ENCODE results near the gene SMC4.
A peak's percentile ranks its signal among the peaks of the same experiment; 100 is the strongest.
"Not testable (repeated sequence)": the region's sequence is repeated elsewhere in the genome, so short reads cannot be mapped to it uniquely, and the experiment has no call there.

Gene SMC4

DNA sequence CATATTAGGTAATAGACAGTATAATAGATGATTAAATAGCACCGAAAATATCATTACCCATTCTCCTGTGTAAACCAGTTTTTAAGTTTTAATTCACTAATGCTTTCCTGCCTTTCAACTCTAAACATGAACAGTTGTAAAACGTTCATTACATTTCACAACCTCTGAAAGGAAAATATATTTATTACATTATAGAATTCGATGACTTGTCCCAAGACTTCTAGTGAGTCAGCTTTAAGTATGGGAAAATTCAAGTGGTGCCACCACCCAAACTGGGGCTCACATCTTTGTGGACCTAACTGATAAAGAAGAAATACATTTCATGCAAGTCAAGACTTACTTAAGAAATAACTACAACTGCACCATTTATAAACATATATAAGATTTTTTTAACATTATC is 48.1 kb downstream of the SMC4 start:
- DNase-seq, result peak in 2 of 3 donors; percentile 23 to 49

DNA sequence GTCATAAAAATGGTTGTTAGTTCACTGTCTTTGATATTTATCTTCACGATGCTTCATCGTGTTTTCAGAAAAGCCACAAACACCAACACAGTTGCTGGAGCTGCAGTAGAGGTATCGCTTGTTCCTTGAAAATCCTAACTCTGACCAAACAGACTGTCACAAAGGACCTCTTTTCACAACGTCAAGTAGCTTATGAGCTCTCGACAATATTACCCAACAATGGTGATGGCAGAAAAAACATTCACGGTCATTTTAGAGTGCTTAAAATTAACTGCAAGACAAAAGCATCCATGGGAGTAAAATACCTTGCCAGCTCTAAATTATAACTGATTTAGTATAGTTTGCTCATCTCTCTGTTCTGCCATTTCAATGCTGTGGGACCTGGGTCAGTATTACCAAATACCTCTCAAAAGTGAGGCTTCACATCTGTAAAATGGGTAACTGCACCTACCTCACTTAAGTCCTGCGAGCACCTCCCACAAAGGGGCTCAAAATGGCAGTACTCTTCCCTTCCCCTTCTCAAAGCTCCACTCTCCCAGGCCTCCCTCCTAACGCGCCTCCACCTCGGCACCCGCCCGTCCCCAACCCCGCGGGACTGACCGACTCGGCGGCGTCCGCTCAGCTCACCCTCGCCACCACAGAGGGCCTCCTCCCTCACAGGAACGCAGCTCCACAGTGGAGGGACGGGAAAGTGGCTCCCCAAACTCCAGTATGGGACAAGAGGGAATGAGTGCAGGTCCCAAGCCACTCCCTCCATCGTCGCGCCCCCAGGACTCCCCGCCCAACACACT is 49.6 kb downstream of the SMC4 start:
- peak in 2 of 3 donors; percentile 39 to 69 for DNase-seq

DNA sequence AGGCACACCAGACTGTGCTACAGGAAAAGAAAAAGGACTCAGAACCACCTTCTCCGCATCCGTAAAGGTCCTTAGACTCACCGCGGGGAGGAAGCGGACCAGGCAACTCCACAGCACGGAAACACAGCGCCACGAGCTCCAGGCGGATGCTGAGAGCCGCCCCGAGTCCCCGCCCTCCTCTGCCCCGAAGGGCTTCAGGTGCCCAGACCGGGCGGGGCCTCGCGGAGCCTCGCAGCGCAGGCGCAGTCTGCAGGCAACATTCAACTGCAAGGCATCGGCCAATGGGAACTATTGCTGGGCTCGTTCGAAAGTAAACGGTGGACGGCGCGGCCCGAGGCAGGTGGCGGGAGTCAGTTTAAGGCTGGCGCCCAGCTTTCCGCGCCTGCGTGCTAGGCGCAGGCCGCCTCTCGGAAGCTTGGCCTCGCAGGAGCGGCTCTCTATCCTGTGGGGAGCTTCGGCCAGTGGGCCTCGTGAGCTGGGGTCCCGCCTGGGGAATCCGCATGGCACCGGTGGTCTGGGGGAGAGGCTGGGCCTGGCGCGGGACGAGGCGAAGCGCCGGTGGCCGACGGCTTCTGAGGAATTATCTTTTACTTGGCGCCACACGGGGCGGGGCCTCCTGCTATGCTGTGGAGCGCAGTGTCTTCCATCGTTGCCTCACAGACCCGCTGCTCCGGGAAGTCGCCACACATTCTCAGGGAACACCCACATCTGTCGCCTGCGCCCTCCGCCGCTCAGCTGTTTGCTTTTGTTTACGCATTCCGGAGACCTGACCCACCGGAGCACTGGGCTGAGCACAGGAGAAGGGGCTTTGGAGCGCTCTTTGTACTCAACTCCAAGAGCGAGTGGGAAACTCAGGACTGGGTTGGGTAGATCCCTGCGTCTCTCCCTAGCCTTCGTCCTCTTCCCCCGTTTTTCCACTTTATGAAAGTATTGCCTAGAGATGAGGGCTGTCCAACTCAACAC is 50.5 kb downstream of the SMC4 start, which contains the start of gene TRIM59:
Gene TRIM59, minus strand, starts transcription at position 151 of the 963 bp plus-strand sequence. CDS start 10,603 bp downstream, outside the sequence.
- DNase-seq, result peak; percentile 91 to 95 (median 94)

DNA sequence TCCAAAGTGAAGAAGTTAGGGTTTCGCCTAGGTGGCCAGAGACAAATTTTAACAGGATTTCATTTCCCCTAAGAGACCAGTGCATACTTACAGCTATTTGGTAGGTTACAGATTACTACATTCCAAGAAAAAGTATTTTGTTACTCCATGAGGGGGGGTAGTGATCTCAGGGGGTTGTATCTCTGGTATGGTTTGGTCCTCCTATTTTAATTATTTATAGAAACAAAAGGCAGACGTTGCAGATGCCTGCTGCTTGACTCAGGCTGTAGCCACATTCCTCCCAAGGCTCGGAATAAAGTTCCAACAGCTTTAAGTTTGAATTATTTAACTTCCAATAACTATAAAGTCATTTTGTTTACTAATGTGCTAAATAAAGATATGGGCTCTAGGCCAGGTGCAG is 51.4 kb downstream of the SMC4 start:
- no peak for DNase-seq

DNA sequence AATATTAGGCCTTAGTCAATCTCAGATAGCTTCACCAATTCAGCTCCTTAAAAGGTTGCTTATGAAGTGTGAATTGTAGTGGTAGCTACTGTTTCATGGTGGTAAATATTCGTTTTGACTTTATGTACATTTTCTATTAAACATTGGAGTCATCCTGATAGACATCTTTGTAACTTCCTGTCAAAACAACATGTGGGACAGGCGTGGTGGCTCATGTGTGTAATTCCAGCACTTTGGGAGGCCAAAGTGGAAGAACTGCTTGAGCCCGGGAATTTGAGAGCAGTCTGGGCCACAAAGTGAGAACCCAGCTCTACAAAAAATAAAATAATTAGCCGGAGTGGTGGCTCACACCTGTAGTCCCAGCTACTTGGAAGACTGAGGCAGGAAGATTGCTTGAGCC is 52.2 kb downstream of the SMC4 start:
- no peak for DNase-seq

DNA sequence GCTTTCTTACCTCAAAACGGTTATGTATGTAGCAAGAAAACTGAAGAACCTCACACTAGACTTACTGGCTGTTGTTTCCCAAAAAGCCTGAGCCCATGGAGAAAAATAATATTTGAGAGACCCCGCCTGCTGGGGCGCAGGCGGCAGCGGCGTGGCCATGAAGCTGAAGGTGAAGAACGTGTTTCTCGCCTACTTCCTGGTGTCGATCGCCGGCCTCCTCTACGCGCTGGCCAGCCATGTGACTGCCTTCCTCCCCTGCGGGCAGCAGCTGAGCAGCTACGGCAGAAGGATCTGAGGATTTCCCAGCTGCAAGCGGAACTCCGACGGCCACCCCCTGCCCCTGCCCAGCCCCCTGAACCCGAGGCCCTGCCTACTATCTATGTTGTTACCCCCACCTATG is 52.8 kb downstream of the SMC4 start:
- not testable (repeated sequence) for DNase-seq

DNA sequence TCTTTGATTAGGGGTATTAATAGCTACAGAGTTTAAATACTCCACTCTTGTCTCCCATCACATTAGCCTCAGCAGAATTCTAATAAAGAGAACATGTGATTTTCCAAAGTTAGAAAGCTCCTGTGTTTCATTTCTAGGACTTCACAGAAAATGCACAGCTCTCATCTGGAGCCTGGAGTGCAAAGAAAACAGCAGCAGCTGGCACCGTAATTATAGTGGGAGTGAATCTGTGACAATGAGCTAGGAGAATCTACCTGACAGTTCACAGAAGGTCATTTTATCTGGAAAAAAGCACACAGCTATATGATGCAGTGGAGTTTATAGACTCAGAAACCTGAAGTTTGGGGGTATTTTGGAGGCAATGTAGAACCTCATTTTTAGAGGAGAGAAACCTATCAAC is 55.5 kb downstream of the SMC4 start:
- DNase-seq, result no peak

DNA sequence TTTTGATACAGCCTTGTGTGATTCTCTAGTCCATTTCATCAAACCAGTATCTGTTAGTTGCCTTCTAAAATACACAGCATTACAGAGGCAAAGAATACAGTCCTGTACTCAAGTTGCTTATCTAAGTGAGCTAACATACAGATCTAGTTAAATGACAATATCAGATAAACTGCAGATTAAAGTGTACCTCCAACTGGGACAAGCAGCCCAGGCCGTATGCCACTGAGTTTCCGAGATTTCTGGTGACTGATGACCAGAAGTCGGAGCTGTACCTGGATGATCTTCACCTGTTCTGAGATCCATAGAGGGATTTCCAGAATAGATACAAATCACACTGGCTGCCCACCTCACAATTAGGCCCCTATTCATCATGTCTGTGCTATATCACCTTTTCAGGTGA is 56.4 kb downstream of the SMC4 start:
- DNase-seq, result no peak

DNA sequence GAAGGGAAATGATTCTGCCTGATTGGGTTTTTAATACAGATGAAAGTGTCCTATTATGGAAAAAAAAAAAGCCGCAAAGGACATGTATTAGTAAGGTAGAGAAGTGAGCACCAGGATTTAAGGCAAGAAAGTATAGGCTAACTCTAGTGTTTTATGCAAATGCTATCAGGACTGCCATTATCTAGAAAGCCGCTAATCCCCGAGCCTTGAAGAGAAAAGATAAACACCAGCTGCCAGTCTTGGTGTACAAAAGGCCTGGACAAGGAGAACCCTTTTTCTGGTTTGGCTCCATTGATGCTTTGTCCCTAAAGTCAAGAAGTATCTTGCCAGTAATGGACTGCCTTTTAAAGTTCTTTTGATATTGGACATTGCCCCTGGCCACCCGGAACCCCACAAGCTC is 58.7 kb downstream of the SMC4 start:
- no peak for DNase-seq

DNA sequence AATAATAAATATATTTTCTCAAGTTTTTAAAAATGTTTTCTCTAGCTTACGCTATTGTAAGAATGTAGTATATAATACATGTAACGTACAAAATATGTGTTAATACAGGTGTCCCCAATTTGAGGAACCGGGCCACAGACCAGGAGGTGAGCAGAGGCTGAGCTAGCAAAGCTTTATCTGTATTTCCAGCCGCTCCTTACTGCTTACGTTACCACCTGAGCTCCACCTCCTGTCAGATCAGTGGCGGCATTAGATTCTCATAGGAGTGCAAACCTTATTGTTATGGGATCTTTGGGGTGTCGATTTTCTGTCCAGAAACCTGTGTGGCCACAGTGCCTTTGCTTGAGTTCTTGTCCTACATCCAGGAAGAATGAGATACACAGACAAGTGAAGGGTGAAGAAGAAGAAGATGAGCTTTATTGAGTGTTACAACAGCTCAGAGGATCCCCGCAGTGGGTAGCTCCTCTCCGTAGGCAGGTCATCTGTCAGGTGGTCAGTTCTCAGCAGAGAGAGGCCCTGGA is 60.1 kb downstream of the SMC4 start:
- no peak for DNase-seq

DNA sequence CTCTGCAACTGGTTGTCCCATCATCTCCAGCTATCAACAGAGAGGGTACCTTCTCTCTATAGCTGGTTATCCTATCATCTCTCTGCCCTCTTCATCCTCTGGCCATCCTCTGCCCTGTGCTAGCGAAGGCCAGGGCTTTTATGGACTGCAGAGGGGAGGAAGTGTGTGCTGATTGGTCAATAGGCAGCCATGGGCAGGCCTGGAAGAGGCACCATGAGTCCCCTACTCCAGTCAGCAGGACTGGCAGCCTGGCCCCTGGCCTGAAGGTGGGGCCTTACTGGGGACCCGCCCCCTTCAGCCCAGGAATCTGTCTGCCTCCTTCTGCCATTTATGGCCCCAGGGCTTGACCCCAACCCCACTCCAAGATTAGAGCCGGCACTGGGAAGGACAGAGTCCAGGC is 60.6 kb downstream of the SMC4 start:
- DNase-seq, result no peak

DNA sequence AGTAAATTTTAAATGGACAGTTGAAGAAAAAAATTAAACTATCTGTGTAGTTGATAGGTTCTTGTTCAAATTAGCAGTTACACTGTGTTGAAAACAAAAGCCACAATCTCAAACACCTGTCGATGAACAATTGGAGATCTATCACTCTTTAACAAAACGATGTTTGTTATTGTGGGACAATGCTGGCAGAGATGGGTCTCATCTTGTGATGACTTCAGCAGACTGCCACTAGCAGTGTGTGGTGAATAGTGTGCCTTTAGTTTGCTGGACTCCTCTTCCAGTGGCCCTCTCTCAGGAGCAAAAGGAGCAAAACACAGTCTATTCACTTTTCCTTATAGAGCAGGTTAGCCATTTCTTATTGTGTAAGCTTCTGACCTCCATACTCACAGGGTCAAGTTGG is 64.9 kb downstream of the SMC4 start:
- DNase-seq, result no peak

DNA sequence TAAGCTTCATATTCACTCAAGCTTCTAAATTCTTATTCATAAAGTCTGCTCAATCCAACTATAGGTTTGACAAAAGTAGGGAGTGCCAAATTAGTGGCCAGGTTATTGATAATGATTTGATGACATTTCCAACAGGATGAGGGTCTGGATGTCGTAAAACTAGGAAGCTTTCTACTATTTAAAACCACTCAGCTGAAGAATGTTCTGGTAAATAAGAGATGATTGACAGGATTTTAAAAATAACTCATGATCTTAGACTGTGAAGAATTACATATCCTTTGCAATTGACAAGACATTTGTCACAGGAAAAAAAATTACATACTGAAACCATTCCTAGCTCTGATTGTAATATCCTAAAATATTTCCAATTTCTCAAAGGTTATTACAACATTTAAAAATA is 65.5 kb downstream of the SMC4 start:
- no peak for DNase-seq

DNA sequence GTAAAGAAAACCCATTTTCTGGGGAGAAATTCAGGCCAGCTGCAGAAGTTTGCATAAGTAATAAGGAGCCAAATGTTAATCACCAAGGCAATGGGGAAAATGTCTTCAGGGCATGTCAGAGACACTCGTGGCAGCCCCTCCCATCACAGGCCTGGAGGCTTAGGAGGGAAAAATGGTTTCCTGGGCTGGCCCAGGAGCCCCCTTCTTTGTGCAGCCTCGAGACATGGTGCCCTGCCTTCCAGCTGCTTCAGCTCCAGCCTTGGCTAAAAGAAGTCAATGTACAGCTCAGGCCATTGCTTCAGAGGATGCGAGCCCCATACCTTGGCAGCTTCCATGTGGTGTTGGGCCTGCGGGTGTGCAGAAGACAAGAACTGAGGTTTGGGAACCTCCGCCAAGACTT is 70.7 kb downstream of the SMC4 start:
- no peak for DNase-seq

DNA sequence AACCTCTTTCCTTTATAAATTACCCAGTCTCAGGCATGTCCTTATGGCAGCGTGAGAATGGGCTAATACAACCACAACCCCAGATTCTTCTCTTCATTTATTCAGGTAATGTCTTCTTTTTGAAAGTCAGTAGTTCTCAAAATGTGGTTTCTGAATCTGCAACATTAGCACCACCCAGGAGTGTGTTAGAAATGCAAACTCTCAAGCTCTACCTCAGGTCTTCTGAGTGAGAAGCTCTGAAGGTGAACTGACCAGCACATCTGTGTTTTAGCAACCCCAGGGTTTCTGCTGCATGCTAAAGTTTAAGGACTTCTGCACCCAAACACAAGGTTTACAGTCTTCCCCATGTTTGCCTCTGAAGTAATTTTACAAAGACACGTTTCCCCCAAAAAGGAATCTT is 72.4 kb downstream of the SMC4 start:
- DNase-seq, result no peak

DNA sequence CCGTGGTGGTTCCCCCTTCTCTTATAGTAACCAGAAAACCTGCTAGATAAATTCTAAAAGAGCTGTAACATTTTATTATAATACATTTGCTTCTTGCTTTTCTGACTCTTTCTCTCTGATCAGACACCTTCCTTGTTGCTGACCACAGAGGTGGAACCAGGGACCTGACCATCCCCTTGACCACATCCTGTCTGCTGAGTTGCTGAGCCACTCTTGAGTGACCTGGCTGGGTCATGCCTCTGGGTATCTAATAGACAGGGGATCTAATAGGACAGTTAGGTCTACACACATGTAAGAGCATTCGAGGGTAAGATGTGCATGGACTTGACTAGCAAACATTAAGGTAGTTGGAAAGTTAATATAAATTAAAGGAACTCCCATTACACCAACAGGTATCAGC is 72.9 kb downstream of the SMC4 start:
- no peak for DNase-seq

DNA sequence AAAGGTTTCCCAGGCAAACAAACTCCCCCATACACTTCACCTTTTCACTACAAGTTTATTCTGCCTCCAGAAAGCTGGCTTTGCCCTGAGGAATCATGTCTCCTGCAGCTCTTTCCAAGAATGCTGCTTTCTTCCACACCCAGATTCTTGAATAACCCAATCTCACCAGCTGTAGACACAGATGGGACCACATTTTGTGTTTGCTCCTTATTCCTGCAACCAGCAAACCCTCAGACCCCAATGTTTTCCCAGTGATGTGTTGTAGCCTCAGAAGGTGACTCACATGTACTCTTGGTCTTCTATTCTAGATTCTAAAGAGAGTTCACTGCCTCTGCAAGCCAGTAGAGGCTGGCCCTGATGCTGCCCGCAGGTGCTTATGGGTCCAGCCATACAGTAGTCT is 73.8 kb downstream of the SMC4 start:
- no peak for DNase-seq

DNA sequence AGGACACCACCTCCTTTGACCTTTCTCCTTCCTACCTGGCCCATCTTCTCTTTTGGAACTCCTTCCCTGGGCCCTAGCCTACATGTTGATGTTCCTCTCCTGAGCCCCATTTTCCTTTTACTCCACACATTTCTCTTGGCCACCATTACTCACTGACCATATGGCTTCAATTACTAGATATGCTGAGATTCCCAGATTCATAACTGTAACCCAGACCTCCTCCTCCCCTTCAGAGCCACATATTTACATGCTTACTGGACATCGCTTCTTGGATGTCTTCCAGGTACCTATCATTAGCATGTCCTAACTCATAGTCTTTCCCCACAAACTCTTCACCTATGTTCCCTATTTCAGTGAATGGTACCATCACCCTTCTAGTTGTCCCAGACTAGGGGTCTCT is 74.5 kb downstream of the SMC4 start:
- DNase-seq, result no peak

DNA sequence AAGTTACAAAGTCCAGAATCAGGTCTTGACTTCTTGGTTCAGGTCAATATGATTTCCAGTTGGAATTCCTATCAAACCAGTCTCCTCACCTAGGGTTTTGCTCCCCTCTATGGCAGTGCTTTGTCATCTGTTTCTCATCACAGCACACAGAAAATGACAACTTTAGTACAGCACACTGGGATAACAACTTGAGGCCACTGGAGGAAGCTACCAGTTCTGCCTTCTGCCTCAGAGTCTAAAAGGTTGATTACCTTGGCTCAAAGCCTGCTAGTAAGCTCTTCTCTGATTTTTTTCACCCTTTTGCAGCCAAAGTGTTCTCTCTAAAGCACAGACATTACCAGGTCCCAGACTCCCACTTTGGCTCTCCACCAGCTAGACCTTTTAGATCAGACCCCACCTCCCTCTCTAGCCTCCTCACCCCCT is 75.0 kb downstream of the SMC4 start:
- DNase-seq, result no peak

DNA sequence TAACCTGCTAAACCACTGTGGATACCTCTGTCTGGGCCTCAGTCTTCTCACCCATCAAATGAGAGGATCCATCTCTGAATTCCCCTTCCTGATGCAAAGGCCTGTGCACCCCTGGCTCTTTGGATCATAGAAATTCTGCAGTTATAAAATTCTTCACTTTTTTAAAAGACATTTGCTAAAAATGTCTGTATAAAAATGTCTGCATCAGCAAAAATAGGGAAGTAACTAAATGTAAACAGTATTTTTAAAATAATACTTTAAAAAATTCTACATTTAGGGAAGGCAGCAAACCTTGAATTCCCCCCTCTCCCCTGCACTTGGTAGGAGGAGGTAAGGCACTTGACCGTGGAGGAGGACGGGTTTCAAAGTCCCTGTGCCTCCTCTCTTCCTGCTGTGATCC is 75.7 kb downstream of the SMC4 start:
- DNase-seq, result no peak

DNA sequence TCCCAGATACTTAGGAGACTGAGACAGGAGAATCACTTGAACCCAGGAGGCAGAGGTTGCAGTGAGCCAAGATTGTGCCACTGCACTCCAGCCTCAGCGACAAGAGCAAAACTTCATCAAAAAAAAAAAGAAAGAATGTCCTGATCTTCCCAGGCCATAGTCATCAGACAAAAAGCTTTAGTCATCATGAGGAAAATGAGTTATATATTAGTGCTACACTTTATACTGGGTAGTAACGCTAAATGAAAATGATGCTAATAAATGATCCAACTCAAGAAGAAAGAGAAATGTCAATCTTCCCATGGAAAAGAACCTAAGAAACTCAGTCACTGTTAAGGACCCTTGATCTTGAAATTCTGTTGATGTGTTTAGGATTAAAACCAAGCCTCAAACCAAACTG is 76.4 kb downstream of the SMC4 start:
- DNase-seq, result no peak

DNA sequence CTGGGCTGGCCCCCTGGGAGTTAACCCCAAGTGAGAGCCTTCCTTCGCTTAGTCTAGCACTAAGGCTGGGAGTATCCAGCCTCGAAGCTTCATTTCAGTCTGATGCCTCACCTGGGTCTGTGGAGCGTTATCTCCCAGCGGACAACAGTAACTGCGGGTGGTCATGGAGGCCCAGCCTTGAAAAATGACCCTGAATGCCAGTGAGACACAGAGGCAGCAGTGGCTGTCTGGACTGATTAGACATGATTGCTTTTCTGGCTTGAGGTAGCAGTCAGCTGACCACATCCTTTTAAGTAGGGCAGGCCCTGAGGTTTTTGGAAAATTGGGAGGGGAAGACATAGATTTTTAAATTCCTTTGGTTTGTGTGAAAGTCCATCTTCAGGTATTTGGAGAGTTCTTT is 78.3 kb downstream of the SMC4 start:
- DNase-seq, result no peak

DNA sequence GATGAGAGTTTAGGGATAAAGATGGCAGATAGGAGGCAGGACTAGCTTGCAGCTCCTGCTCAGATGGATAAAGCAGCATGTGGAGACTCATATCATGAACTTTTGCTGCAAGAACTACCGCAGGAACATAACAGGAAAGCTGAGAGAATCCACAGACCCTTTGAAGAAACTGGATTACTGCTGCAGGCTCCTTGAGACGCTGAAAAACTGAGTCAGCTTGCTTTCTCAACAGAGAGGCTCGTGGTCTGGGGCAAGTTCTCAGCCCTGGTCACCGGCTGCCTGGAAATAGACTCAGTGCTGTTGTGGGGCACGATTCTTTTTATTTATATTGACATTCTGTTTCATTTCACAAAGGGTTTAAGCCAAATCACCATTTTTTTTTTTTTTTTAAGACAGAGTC is 78.9 kb downstream of the SMC4 start:
- DNase-seq, result no peak

DNA sequence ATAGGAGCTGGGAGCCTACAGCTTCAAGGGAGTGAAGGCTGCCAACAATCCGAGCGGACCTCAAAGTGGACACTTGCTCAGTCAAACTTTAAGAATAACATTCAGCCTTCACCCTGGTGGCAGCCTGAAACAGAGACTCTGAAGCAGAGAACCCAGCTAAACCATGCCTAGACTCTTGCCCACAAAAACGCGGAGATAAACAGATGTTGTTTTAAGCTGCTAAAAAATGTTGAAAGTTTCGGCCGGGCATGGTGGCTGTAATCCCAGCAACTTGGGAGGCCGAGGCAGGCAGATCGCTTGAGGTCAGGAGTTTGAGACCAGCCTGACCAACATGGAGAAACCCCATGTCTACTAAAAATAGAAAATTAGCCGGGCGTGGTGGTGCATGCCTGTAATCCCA is 79.9 kb downstream of the SMC4 start:
- no peak for DNase-seq
